Panc1 (cell line): ENCODE results near the gene FZD4.

Source experiments
- SIN3A ChIP-seq: IDR thresholded peaks from 2 replicates; pipeline ENCODE4 v1.6.1; 2012; ENCODE audit warnings: low read depth, mild to moderate bottlenecking, low read length, moderate library complexity, borderline replicate concordance; ENCODE audit not compliant: insufficient read depth
- TF ChIP-seq, protein P1 (sequence below), 2 experiments: IDR thresholded peaks; 2 replicates each; pipeline ENCODE4 v1.6.1; 2011 to 2012; ENCODE audit warnings: low read depth in 2 of 2, control low read depth in 1 of 2, low read length in 1 of 2, mild to moderate bottlenecking in 1 of 2, moderate library complexity in 1 of 2; ENCODE audit not compliant: insufficient read depth in 1 of 2
- TF ChIP-seq, protein P2 (sequence below): fragments of 450-650 bp; IDR thresholded peaks from 2 replicates; pipeline ENCODE4 v1.5.1; 2017; ENCODE audit warnings: mild to moderate bottlenecking

DNA sequence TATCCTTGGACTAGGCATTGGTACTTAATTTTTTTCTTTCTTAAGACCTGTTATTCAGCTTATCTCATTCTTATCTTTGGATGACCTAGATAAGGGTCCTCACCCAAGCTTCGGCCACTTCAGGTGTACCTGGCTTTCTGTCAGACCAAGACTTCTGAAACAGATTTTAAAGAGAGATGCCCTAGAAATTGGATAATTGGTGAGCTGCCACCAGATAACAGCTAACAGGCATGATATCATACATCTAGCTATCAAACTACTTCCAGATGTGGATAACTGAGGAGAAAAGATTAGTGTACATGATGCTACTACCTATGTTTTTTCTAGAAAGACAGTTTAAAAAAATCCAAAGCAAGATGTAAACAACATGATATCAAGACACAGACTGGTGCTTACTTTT is 52.9 kb downstream of the FZD4 start:
- TF ChIP-seq, protein P1, sequence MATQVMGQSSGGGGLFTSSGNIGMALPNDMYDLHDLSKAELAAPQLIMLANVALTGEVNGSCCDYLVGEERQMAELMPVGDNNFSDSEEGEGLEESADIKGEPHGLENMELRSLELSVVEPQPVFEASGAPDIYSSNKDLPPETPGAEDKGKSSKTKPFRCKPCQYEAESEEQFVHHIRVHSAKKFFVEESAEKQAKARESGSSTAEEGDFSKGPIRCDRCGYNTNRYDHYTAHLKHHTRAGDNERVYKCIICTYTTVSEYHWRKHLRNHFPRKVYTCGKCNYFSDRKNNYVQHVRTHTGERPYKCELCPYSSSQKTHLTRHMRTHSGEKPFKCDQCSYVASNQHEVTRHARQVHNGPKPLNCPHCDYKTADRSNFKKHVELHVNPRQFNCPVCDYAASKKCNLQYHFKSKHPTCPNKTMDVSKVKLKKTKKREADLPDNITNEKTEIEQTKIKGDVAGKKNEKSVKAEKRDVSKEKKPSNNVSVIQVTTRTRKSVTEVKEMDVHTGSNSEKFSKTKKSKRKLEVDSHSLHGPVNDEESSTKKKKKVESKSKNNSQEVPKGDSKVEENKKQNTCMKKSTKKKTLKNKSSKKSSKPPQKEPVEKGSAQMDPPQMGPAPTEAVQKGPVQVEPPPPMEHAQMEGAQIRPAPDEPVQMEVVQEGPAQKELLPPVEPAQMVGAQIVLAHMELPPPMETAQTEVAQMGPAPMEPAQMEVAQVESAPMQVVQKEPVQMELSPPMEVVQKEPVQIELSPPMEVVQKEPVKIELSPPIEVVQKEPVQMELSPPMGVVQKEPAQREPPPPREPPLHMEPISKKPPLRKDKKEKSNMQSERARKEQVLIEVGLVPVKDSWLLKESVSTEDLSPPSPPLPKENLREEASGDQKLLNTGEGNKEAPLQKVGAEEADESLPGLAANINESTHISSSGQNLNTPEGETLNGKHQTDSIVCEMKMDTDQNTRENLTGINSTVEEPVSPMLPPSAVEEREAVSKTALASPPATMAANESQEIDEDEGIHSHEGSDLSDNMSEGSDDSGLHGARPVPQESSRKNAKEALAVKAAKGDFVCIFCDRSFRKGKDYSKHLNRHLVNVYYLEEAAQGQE (IDR thresholded peaks at IDR 0.05; ENCODE audit: insufficient read depth in 1 of 2, low read depth in 2 of 2, low read length in 1 of 2): no peak
- TF ChIP-seq, protein P2, sequence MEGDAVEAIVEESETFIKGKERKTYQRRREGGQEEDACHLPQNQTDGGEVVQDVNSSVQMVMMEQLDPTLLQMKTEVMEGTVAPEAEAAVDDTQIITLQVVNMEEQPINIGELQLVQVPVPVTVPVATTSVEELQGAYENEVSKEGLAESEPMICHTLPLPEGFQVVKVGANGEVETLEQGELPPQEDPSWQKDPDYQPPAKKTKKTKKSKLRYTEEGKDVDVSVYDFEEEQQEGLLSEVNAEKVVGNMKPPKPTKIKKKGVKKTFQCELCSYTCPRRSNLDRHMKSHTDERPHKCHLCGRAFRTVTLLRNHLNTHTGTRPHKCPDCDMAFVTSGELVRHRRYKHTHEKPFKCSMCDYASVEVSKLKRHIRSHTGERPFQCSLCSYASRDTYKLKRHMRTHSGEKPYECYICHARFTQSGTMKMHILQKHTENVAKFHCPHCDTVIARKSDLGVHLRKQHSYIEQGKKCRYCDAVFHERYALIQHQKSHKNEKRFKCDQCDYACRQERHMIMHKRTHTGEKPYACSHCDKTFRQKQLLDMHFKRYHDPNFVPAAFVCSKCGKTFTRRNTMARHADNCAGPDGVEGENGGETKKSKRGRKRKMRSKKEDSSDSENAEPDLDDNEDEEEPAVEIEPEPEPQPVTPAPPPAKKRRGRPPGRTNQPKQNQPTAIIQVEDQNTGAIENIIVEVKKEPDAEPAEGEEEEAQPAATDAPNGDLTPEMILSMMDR: no peak
- no peak for TF ChIP-seq SIN3A
